Kasumi-1 (cell line): ENCODE measurements around the gene HIRA.
A peak's percentile ranks its signal among the peaks of the same experiment; 100 is the strongest.
"Not testable (repeated sequence)": the region's sequence is repeated elsewhere in the genome, so short reads cannot be mapped to it uniquely, and the experiment has no call there.

ENCODE experiments used
- DNase-seq, 2 experiments: peaks; one replicate each; lab custom pipeline; 2025; lab: John Stamatoyannopoulos, UW

Gene HIRA

DNA sequence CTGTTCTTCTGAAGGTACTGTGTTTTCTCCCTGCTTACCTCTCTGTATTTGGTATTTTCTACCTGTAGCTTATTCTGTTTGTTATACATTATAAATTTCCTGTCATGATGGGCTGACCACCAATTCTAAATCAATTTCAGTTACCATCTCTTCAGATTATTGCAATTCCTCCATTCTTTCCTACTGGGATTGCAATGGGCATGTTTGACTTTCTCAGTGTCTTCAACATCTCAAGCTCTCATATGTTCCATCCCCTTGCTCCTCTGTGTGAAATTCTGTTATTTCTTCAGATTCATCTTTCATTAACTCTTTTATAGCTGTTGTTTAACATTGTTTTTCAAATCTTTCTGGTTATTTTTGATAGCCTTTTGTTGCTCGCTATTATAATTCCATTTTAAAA lies 31.5 kb upstream of the HIRA start:
- DNase-seq, result no peak

DNA sequence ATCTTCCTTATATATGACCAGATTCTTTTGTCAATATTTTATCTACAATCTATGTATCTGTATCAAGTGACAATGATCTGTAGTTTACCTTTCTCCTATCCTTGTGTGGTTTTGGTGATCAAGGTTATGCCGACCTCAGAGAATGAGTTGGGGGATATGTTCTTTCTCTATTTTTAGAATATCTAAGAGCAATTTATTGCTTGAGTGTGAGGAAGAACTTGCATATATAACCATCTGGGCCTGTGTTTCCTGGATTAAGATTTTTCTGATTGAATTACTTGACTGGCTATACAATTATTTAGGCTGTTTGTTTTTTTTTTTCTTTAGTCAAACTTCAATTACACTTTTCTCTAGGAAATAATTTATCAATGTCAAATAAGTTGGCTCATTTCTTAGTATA lies 30.0 kb upstream of the HIRA start:
- DNase-seq, result no peak

DNA sequence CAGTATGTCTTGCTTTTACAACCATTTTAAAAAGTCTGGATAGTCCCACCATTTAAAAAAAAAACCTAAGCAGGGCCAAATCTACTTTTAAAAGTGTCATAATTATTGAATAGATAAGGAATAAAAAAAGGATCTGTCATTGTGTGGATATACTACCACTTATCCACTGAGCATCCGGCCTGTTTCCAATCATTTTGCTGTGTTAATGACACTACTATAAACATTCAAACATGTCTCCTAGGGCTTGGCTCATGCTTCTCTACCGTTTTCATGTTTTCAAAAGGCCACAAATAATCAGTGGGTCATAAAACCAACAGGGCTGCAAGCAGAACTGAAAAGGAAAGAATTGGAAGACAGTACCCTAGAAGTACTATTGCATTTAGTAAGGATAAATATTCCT lies 28.5 kb upstream of the HIRA start:
- DNase-seq, result no peak

DNA sequence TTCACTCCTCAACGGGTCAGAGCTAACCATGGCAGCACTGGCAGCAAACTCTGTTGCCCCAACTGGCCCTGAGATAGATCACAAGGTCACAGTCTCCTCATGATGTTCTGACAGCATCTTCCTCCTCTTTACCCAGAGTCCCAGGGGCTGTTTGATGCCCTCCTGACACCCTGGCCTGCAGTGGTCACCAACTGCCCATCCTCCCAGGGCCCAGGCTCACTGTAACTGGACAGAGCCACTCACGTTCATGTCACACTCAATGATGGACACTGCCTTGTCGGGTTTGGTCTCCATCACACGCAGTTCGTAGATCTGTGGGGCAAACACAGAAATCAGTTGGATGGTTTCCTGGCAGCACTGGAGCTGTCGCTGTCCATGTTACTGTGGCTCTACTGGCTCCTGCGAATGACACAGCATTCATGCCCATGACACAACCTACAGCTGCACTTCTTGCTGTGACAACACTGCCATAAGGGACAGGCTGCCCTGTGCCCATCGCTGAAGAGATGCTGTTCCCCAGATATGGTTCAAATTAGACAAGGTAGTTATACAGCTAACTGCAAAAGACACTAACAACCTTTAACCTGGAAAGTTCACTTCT lies 26.4 kb upstream of the HIRA start:
- no peak for DNase-seq

DNA sequence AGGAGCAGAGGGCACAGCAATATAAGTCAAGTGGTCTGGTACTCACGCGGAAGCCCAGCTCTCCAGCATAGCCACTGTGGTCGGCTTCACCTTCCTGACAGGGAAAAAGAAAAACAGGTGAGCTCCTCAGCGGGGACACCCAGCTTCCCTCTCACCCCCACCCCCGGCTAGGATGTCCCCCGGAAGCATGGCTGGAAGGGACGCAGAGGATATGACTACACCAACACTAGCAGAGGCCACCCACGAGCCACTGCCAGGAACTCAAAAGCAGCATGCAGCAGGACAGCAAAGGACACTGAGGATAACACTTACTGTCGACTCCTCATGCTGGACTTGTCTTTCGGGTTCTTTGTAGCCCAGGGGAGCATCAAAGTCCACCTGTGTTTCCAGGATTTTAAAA lies 25.0 kb upstream of the HIRA start:
- DNase-seq, result no peak

DNA sequence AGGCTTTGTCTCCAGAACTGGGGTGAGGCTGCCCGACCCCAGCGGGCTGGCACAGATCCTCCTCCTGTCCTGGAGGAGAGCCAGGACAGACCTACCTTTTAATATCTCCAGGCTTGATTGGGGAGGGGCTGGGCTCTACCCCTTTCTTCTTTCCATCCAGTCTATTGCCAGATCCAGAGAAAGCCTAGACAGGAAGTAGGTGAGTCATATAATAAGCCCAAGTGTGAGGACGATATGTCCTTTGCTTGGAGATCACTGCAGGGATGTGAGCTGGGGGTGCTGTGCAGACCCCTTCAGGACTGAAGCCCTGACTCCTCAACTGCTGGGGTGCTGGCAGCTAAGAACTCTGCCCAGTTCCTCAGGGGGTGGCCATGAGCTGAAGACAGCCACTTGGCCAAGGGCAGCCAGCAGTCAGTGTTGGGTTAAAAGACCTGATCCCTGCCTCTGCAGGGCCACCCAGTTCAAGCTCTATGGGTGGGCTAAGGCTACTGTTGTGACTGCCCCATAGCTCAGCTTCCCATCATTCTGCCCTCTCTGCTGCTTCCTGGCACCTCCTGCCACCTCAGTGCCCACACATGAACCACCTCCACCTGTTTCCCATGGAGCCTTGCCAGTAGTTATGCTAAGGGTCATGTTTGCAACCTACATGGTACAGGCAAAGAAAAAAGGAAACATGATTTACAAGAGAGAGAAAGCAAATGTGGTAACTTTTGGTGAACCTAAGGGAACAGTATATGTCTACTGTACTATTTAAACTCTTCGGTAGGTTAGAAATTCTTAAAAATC lies 24.2 kb upstream of the HIRA start:
- no peak for DNase-seq

DNA sequence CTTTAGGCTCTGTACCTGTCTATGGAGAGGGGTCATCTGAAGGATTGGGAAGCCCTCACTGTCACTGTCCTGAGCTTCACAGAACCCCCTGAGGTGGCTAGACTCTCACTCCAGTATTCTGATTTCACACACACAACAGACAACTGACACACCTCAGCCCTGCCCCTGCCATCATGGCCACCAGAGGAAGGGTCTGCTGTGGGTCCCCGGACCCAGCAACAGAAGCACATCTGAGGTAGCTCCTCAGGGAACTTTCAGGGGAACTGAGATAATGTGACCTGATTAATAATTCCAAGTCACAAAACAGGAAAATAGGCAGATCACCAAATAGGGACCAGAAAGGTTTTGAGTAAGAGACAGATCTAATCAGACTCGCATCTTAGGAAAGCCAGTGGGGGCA lies 23.5 kb upstream of the HIRA start:
- no peak for DNase-seq

DNA sequence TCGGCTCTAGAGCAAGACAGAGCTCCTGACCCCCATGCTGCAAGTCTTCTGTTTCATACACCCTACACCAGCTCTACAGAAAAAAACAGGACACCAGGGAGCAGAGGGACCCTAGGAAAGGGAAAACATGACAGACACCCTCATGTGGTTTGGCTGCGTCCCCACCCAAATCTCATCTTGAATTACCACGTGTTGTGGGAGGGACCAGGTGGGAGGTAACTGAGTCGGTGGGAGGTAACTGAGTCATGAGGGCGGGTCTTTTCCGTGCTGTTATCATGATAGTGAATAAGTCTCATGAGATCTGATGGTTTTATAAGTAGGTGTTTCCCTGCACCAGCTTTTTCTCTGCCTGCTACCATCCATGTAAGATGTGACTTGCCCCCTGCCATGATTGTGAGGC lies 22.6 kb upstream of the HIRA start:
- DNase-seq, result no peak

DNA sequence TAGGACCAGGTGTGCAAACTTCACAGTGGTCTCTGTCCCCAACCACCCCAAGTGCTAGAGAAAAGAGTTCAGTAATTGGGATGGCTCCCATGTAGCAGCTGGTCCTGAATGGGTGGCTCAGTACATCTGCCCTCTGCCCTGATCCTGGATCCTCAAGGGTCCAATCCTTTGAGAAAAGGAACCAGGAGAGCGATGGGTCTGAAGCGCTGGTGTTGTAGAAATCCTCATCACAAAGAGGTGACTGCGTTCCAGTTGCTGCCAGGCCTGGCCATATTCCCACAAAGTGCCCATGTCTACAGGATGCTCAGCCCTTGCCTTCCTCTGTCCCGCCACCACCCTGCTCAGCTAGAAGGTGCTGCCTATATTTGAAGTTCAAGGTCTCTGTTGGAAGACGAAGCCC lies 22.2 kb upstream of the HIRA start:
- DNase-seq, result no peak

DNA sequence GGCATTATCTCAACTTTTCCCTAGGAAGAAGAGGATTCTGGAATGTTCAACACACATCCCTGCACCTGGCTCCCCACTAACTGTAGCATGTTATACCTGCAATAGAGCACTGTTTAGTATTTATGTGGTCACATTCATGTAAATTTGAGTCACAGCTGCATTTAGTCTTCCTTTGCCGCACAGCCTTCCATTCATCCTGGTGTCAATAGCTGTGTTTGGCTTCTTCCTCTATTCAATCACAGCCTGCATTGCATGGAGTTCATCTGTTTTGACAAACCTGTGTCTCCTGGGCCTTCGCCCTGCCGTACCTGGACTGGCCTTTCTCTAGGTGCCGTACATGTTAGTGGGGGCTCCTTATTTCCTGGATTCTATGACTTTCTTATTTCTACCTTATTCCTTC lies 20.0 kb upstream of the HIRA start:
- DNase-seq, result no peak

DNA sequence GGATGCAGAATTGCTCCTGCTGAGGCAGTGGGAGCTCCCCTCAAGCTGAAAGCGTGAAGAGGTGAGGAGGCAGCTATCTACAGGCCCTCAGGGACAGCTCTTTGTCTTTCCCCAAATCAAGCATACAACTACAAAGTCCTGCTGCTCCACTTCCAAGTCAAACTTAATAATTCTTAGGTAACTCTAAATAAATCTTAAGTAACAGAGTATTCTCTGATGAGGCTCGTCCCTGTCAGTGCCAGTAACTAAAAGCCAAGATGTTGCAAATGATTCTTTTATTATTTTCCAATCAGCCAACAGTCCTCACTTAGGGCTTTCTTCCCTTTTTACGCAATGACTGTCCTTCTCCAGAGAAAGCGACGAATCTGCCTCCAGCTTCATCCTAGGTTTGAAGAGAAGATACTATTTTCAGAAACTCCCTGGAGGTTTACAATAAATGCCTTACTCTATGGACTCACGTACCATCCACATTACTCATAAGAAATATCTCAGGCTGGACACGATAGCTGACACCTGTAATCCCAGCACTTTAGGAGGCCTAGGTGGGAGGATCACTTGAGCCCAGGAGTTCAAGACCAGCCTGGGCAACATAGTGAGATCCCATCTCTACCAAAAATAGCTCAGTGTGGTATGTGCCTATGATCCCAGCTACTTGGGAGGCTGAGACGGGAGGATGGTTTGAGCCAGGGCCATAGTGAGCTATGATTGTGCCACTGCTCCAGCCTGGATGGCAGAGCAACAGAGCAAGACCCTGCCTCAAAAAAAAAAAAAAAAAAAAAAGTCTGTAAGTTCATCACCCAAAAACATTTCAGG lies 19.0 kb upstream of the HIRA start:
- no peak for DNase-seq

DNA sequence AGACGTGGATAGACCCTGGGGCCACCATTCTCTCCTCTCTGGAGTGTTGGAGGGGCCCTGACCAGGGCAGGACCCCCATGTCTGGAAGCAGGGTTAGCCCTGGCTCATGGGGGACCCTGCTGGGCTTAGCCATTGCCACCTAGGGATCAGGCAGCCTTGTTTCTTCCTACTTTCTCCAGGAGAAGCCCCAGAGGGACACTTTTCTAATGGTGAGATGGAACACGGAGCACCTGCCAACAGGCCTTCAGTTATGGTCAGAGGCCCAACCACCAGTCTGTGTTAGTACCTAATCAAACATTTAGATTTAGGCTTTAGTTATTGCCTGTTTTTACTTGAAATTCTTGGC lies 17.9 kb upstream of the HIRA start:
- DNase-seq, result no peak

DNA sequence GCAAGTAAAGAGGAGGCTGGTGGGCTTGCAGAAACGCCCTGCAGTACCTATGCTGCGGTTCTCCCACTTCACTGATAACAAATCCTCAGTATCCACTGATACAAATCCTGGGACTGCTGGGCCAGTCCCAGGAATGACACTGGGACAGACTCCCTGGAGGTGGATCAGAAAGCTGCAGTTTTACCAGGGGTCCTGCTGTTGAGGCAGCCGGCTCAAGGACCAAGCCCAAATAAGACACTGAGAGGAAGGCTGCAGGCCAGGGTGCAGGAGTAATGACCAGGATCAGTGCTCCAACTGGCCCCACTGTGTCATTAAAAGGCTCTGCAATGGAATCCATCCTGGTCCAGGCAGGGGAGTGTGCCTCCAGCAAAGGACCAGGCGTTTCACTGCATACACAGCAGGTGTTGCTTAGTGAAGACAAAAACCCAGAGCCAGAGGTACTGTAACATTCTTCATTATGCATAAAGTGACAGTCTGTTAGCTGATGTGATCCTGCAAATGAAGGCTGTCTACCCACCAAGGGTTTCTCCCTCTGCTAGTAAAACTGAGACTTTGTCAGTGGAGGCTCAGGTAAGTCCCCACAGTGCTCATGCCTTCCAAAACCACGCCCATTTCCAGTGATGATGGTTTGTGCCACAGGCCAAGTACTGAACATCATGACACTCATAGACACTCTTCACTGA lies 17.3 kb upstream of the HIRA start:
- DNase-seq, result no peak

DNA sequence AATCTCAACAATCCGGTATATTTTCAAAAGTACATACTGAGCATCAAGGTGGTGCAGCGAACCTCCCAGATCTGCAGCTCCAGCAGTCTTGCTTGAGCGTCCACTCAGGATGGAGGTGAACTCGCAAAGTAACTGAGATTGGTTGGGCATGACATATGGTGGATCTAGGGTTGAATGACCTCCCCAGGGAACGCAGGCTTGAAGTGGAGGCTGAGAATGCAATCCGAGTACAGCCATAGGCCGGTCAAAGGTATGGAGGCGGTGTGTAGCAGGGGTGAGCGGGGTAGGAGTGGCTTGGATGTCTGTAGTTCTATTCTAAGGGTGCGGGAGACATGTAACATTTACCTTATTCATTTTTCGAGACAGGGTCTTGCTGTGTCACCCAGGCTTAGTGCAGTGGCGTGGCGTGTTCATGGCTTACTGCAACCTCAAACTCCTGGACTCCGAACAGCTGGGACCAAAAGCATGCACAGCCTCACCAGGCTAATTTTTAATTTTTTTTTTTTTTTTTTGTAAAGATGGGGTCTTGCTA lies 16.6 kb upstream of the HIRA start:
- peak in 1 of 2 experiments; percentile 28 for DNase-seq

DNA sequence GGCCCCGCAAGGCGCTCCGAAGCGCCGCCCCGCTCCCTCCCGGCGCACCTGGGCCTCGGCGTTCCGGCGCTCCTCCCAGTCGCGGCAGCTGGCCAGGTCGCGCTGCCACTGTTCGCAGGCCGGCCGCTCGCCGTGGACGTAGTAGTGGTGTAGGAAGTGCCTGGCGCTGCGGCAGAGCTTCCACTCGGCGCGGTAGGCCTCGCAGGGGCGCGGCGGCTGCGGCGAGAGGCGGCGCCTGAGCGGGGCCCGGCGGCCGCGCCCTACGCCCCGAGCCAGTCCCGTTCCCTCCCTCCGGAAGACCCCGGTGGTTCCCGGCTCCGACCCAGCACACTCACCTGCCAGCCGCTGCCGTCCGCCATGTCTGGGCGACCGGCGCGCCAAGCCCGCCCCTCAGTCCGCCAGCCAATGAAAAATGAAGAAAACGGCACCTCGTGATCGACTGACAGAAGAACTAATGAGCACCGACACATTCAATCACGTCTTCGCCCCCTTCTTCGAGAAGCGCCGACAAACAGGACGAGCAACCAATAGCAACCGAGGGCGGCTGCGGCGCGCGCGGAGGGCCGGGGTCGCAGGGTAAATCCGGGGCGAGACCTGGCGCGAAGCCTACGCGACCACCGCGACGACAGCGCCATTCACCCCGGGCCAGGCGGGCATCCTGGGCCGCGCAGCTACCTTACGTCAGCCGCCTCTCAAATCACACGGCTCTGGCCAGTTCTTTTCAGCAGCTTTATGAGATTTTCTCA lies 16.0 kb upstream of the HIRA start, which contains the start of gene C22orf39:
Gene C22orf39, minus strand, starts transcription at position 382 of the 746 bp plus-strand sequence. Its CDS starts 23 bp downstream, at position 359.
- DNase-seq, result peak; percentile 95 to 96

DNA sequence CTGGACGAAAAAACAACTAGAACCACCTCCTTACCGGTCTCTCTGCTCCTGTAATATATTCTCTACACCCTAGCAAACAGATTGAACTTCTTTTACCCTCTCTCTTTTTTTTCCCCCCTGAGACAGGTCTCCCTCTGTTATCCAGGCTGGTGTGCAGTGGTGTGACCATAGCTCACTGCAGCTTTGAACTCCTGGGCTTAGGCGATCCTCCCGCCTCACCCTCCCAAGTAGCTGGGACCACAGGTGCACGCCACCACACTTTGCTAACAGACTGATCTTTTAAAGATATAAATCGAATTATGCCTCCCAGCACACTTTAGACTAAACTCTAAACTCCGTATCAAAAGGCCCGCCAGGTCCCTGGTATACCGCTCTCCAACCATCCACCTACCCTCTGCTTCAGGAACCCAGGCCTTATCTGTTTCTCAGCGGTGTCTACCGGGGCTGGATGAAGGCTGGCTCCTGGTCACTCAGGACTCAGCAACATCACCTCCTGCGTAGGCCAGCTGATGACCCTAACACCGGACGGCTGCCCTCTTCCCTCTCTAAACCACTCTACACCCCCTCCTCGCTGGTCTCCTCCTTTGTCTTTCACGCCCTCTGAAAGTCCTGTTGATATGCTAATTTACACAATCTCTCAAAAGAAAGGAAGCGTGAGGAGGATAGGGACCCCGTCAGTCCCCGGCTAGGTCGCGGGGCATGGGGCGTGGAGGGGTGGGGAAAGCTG lies 15.2 kb upstream of the HIRA start:
- DNase-seq, result peak in 1 of 2 experiments; percentile 21

DNA sequence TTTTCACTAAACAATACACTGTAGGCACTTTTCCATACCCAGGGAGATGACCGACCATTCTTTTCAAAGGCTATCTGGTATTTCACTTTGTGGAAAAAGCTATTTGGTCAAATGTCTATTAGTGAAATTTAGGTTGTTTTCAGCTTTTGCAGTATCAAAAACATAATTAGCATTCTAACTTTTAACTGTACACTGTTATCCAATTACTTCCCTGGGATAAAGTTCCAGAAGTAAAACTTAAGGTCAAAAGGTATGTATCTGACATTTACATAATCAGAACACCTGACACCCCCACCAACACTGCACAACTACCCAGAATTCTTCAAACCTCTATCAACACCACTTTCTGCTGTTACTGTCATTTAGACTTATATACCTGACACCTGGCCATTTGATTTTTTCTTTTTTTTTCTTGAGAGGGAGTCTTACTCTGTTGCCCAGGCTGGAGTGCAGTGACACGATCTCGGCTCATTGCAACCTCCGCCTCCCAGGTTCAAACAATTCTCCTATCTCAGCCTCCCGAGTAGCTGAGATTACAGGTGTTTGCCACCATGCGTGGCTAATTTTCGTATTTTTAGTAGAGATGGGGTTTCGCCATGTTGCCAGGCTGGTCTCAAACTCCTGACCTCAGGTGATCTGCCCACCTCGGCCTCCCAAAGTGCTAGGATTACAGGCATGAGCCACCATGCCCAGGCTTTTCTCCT lies 13.9 kb upstream of the HIRA start:
- DNase-seq, result not testable (repeated sequence)

DNA sequence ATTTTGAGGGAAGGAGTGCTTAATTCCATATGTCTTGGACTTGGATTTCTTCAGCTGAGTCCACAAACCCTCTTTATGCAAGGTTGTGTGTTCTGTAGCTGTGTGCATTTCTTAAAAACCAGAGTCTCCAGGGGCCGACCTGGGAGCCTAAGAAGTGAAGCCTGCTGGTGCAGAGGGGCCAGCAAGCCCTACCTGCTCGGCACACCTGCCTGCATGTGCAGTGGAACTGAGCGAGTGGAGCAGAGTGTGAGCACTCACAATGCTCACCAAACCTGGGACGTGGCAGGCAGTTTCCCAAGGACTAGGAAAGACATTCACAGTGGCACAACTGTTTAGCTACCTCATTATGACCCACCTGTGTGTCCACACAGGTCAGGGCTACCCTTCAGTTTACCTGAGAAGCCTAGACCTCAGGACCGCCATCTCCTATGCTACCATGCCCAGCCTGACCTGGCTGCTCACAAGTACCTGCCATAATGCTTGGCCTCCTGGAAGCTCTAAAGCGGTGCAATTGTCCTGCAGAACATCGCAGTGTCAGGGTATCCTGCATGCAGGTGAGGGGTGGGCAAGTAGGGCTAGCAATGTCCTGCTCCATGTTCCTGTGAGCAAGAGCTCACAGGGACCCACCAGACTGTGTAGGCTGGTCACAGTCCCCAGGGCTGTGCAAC lies 12.1 kb upstream of the HIRA start:
- no peak for DNase-seq

DNA sequence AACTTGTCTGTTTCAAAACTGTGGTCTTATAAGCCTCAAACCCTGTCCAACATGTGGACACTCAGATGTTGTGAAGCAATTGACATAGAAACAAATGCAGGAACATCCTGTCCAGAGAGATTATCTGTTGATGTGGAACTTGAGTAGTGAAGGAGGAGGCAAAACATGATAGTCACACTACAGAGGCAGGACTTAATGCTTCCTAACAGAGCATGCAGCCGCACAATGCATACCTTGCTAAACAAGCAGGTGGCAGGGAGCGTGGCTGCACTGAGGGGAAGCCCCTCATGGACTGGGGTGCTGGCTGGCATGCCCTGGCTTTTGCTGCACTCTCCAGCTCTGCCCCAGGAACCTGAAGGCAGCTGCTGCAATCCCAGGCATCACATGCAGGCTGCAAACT lies 10.6 kb upstream of the HIRA start:
- no peak for DNase-seq
